Stomach (tissue), 9 donors: ENCODE results near the gene EOGT. TPM values are rescaled to one million over a fixed set of nuclear protein-coding genes. Genes with fewer than 3 reads are reported as not detected.

ENCODE experiments used
- DNase-seq, 2 donors: peaks; one replicate each; pipeline versions ENCODE4 v3.0.0 to v3.0.0-alpha.2; 2013 to 2019
- H3K27ac ChIP-seq, 5 donors: fragments of 200-600 bp in 4 of 5; sonication (generic) in 4 of 5; one replicate each; pipeline ENCODE4 v1.5.1; 2013 to 2019; ENCODE audit warnings: mild to moderate bottlenecking in 1 of 5, moderate library complexity in 1 of 5
- H3K27me3 ChIP-seq, 3 donors: fragments of 200-600 bp; sonication (generic); one replicate each; pipeline ENCODE4 v1.5.1; 2017 to 2019; ENCODE audit warnings: mixed run types in 1 of 3
- H3K36me3 ChIP-seq, 4 donors: fragments of 200-600 bp; sonication (generic); 1 replicate in 3 of 4; 2 replicates in 1 of 4; pipeline ENCODE4 v1.5.1; 2016 to 2019
- H3K4me1 ChIP-seq, 4 donors: fragments of 200-600 bp; sonication (generic); one replicate each; pipeline ENCODE4 v1.5.1; 2016 to 2019
- H3K4me3 ChIP-seq, 4 donors: fragments of 200-600 bp; sonication (generic) in 3 of 4; one replicate each; pipeline ENCODE4 v1.5.1; 2016 to 2019; ENCODE audit warnings: mild to moderate bottlenecking in 1 of 4
- H3K9me3 ChIP-seq, 4 donors: fragments of 200-600 bp; sonication (generic); one replicate each; pipeline ENCODE4 v1.5.1; 2016 to 2019
- CTCF ChIP-seq, 7 experiments: fragments of 450-650 bp in 4 of 7; fragments of 200-600 bp in 3 of 7; sonication (generic) in 3 of 7; IDR thresholded peaks; one replicate each; pipeline ENCODE4 v1.5.1; 2016 to 2019; ENCODE audit warnings: antibody characterized with exemption in 7 of 7, control low read depth in 2 of 7, mild to moderate bottlenecking in 1 of 7
- EP300 ChIP-seq: sonication (generic); formaldehyde crosslinking; IDR thresholded peaks from one replicate; pipeline ENCODE4 v1.6.1; 2017; ENCODE audit warnings: antibody characterized with exemption
- POLR2A ChIP-seq, 4 donors: fragments of 450-650 bp; IDR thresholded peaks; one replicate each; pipeline ENCODE4 v1.6.1; 2016; ENCODE audit warnings: antibody characterized with exemption in 4 of 4, control low read depth in 2 of 4, mild to moderate bottlenecking in 1 of 4, moderate library complexity in 1 of 4
- POLR2AphosphoS5 ChIP-seq, 3 donors: sonication (generic); formaldehyde crosslinking; IDR thresholded peaks; one replicate each; pipeline ENCODE4 v1.6.1; 2016; ENCODE audit warnings: antibody characterized with exemption in 3 of 3
- WGBS, 5 donors: extraction: QIAGEN DNeasy Blood & Tissue Kit in 3 of 5; methylation state at CpG; one replicate each; pipeline versions ENCODE4 v1.1.5 to v1.1.7; 2013 to 2018; 5-methylcytosine and 5-hydroxymethylcytosine counted together
- intact Hi-C: fragments of 100-400 bp; cut with DNase I; formaldehyde crosslinking; loops from one replicate; pipeline ENCODE4 v1.15.1; 2023; ENCODE audit warnings: low total_unique reads
- polyA plus RNA-seq, 3 donors: library from polyadenylated mRNA; stranded (reverse); fragments of 200-250 nt; gene quantifications; one replicate each; pipeline ENCODE4 v1.2.3, GENCODE V29; 2013
- total RNA-seq, 5 donors: library from RNA; depleted of rRNA; stranded (reverse); fragments of >200 nt; gene quantifications; one replicate each; pipeline versions ENCODE4 v1.1.0 to v1.2.3, GENCODE V29; 2014 to 2016
- donor health status: healthy with polysubstance abuse.
- donor health status: Bipolar disorder and iron deficiency.
- donor health status: healthy.

EOGT gene
- total and polyA plus RNA-seq, 8 donors: 4.6 to 80.5 (median 19.2) TPM

GRCh38 chr3:69009559-69010410, 3.7 kb downstream of the EOGT start:
- Histone ChIP-seq H3K9me3 (no peaks in the 10 kb centered on the region), H3K36me3 (peaks cover 20 to 46% (median 45%) of the 10 kb centered on the region in 4 donors), H3K4me3 (no peak overlapping the region), H3K4me1 (peaks cover 17 to 37% (median 26%) of the 10 kb centered on the region in 4 donors), H3K27me3 (no peaks in the 10 kb centered on the region), H3K27ac (peak overlapping the region in 3 of 5 donors; percentile 15 to 99 (median 17))
- DNase-seq: peak in 1 of 2 donors; percentile 22
- intact Hi-C loops: no loop called here
- WGBS, 5 donors: 64 to 80% (median 72%) methylated on average over 3 of the region's 3 CpGs
- TF ChIP-seq POLR2A (IDR thresholded peaks at IDR 0.05): no peak
- TF ChIP-seq CTCF (IDR thresholded peaks at IDR 0.05): no peak
- TF ChIP-seq POLR2AphosphoS5 (IDR thresholded peaks at IDR 0.05): no peak
- no peak for TF ChIP-seq EP300

GRCh38 chr3:69008980-69009379, 4.5 kb downstream of the EOGT start:
- peaks cover 11 to 29% (median 18%) of the 10 kb centered on the region in 4 donors for H3K4me1 ChIP-seq

GRCh38 chr3:69005791-69006482, 7.5 kb downstream of the EOGT start:
- 85 to 95% (median 90%) methylated on average over 5 of the region's 5 CpGs for WGBS, 5 donors
- no peak overlapping the region for H3K4me3 ChIP-seq

More at GRCh38 chr3:69008980-69009379, 4.5 kb downstream of the EOGT start:
- Histone ChIP-seq H3K9me3 (no peaks in the 10 kb centered on the region), H3K27me3 (no peaks in the 10 kb centered on the region), H3K4me3 (no peak overlapping the region), H3K36me3 (peaks cover 24 to 54% (median 53%) of the 10 kb centered on the region in 4 donors), H3K27ac (peak overlapping the region in 1 of 5 donors; percentile 38)
- WGBS, 5 donors: 66 to 77% (median 74%) methylated on average over 2 of the region's 2 CpGs
- intact Hi-C loops: no loop called here
- no peak for DNase-seq
- TF ChIP-seq POLR2A (IDR thresholded peaks at IDR 0.05): no peak
- no peak for TF ChIP-seq CTCF (IDR thresholded peaks at IDR 0.05)
- TF ChIP-seq EP300: no peak
- TF ChIP-seq POLR2AphosphoS5 (IDR thresholded peaks at IDR 0.05): no peak

More at GRCh38 chr3:69005791-69006482, 7.5 kb downstream of the EOGT start:
- intact Hi-C loops: no loop called here
- H3K27ac ChIP-seq: no peak overlapping the region
- H3K9me3 ChIP-seq: no peaks in the 10 kb centered on the region
- no peak for TF ChIP-seq POLR2AphosphoS5 (IDR thresholded peaks at IDR 0.05)
- no peak for TF ChIP-seq POLR2A (IDR thresholded peaks at IDR 0.05)
- no peak for TF ChIP-seq EP300
- TF ChIP-seq CTCF (IDR thresholded peaks at IDR 0.05): no peak
- no peaks in the 10 kb centered on the region for H3K27me3 ChIP-seq
- no peak for DNase-seq
- peaks cover 48 to 85% (median 83%) of the 10 kb centered on the region in 4 donors for H3K36me3 ChIP-seq
- peaks cover 0 to 12% (median 6%) of the 10 kb centered on the region in 4 donors for H3K4me1 ChIP-seq
